22Rv1 (cell line): ENCODE data around the gene MSMP.

Source experiments
- ZFX ChIP-seq: fragments of 450-650 bp; IDR thresholded peaks from 2 replicates; pipeline ENCODE4 v1.6.1; 2017; ENCODE audit warnings: antibody characterized with exemption, borderline replicate concordance
- TF ChIP-seq, protein P1 (sequence below): fragments of 450-650 bp; IDR thresholded peaks from 2 replicates; pipeline ENCODE4 v1.5.1; 2017; ENCODE audit warnings: mild to moderate bottlenecking

DNA sequence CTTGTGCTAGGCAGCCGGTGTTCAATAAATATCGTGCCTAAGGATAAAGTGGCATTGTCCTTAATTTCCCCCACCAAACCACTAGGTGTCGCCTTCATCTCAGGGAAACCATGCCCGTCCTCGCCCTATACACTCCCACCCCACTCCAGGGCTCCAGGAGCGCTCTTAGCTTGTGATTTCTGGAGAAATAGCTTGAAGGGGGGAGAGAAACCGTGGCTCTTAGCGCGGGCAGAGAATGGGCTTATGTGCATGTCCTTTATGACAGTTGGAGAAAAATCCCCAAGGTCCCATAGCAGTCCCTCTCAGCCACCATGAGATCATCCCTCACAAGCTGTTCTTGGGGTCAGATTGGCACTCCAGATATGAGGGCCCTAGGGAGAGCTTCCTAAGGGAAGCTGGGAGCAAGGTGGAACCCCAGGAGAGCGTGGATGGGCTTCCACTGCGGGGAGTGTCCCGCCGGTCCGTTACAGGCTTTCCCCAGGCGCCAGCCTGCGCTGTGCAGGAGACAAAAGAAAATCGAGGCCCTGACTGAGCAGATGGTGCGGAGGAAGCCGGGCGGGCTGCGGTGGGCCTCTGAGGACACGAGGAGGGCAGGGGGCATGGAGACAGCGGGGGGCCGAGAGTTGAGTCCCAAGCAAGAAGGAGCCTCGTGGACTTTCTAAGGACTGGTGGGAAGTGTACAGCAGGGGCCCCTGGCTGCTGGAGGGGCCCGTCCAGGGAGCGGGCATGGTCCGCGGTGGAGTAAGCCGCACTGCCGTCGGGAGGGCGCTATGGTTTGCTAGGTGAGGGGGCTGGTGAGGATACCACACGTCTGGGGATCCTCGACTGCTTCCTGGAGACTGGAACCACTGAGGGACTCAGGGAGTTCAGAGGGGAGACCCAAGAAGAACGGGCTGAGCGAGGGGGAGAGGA lies 36.6 kb upstream of the MSMP start:
- TF ChIP-seq, protein P1, sequence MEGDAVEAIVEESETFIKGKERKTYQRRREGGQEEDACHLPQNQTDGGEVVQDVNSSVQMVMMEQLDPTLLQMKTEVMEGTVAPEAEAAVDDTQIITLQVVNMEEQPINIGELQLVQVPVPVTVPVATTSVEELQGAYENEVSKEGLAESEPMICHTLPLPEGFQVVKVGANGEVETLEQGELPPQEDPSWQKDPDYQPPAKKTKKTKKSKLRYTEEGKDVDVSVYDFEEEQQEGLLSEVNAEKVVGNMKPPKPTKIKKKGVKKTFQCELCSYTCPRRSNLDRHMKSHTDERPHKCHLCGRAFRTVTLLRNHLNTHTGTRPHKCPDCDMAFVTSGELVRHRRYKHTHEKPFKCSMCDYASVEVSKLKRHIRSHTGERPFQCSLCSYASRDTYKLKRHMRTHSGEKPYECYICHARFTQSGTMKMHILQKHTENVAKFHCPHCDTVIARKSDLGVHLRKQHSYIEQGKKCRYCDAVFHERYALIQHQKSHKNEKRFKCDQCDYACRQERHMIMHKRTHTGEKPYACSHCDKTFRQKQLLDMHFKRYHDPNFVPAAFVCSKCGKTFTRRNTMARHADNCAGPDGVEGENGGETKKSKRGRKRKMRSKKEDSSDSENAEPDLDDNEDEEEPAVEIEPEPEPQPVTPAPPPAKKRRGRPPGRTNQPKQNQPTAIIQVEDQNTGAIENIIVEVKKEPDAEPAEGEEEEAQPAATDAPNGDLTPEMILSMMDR = peak; percentile 86
- no peak for TF ChIP-seq ZFX
